Parathyroid adenoma (tissue), 2 donors: ENCODE results near the gene LHX1.

Source experiments
- H2AFZ ChIP-seq: fragments of 300-600 bp; sonication (generic); one replicate; pipeline ENCODE4 v1.7.0; 2017; ENCODE audit warnings: antibody characterized with exemption, mild to moderate bottlenecking
- H3K27ac ChIP-seq: fragments of 300-600 bp; sonication (generic); one replicate; pipeline ENCODE4 v1.7.0; 2017
- H3K27me3 ChIP-seq: fragments of 300-600 bp; sonication (generic); one replicate; pipeline ENCODE4 v1.7.0; 2017; ENCODE audit warnings: low read length; ENCODE audit not compliant: control insufficient read depth, insufficient read depth
- H3K36me3 ChIP-seq: fragments of 300-600 bp; sonication (generic); one replicate; pipeline ENCODE4 v1.7.0; 2017; ENCODE audit warnings: low read length; ENCODE audit not compliant: control insufficient read depth, insufficient read depth
- H3K4me1 ChIP-seq: fragments of 300-600 bp; sonication (generic); one replicate; pipeline ENCODE4 v1.7.0; 2017; ENCODE audit warnings: control low read depth
- H3K4me2 ChIP-seq: fragments of 300-600 bp; sonication (generic); one replicate; pipeline ENCODE4 v1.7.0; 2017; ENCODE audit warnings: low read length
- H3K4me3 ChIP-seq: fragments of 300-600 bp; sonication (generic); one replicate; pipeline ENCODE4 v1.7.0; 2017; ENCODE audit warnings: low read depth, low read length
- H3K79me2 ChIP-seq: fragments of 300-600 bp; sonication (generic); one replicate; pipeline ENCODE4 v1.7.0; 2017; ENCODE audit warnings: control low read depth
- H3K9ac ChIP-seq: fragments of 300-600 bp; sonication (generic); one replicate; pipeline ENCODE4 v1.7.0; 2017; ENCODE audit warnings: mild to moderate bottlenecking
- H3K9me3 ChIP-seq: fragments of 300-600 bp; sonication (generic); one replicate; pipeline ENCODE4 v1.7.0; 2017; ENCODE audit warnings: low read length; ENCODE audit not compliant: control insufficient read depth
- TF ChIP-seq, protein P1 (sequence below): fragments of 300-600 bp; sonication (generic); IDR thresholded peaks from one replicate; pipeline ENCODE4 v1.7.0; 2017; ENCODE audit warnings: antibody characterized with exemption, mild to moderate bottlenecking
- donor health status: primary hyperparathyroidism.

Gene LHX1

DNA sequence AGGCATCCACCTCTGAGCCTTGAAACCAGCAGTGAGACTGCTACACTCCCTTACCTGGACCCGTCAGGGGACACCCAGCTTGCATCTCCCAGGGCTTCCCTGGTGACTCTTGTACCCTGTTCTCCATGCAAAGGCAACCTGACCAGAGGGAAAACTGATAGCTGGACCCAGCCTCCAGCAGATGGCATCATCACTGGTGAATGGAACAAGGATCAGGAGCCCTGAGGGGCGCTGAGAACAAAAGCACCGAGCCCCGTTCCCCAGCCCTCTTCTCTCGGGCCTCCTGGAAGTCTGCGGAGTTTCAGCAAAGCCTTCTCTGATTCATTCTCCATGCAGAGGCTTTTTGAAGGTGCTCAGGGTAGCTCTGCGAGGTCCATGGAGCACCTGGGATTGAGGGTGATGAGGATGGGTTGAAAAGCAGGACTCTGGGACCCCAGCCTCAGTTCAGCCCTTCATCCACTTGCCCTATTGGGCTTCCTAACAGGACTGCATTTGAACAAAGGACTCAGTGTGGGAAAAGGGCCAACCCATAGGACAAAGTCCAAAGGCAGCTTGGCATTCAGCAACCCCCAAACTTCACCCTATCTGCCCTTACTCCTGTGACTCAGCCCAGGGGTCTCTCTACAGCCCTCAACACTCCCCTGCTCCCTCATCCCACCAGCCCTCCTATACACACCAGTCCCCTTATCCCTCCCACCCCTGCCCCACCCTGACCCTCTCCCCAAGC lies 45.0 kb upstream of the LHX1 start:
- H3K4me3 ChIP-seq: no peak overlapping the region
- H2AFZ ChIP-seq: no peak overlapping the region
- no peak overlapping the region for H3K27ac ChIP-seq
- no peak overlapping the region for H3K9ac ChIP-seq
- H3K27me3 ChIP-seq: no peaks in the 10 kb centered on the region
- H3K4me2 ChIP-seq: no peak overlapping the region
- TF ChIP-seq, protein P1, sequence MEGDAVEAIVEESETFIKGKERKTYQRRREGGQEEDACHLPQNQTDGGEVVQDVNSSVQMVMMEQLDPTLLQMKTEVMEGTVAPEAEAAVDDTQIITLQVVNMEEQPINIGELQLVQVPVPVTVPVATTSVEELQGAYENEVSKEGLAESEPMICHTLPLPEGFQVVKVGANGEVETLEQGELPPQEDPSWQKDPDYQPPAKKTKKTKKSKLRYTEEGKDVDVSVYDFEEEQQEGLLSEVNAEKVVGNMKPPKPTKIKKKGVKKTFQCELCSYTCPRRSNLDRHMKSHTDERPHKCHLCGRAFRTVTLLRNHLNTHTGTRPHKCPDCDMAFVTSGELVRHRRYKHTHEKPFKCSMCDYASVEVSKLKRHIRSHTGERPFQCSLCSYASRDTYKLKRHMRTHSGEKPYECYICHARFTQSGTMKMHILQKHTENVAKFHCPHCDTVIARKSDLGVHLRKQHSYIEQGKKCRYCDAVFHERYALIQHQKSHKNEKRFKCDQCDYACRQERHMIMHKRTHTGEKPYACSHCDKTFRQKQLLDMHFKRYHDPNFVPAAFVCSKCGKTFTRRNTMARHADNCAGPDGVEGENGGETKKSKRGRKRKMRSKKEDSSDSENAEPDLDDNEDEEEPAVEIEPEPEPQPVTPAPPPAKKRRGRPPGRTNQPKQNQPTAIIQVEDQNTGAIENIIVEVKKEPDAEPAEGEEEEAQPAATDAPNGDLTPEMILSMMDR: no peak
- no peaks in the 10 kb centered on the region for H3K36me3 ChIP-seq
- no peaks in the 10 kb centered on the region for H3K79me2 ChIP-seq
- no peaks in the 10 kb centered on the region for H3K9me3 ChIP-seq
- H3K4me1 ChIP-seq: no peaks in the 10 kb centered on the region

DNA sequence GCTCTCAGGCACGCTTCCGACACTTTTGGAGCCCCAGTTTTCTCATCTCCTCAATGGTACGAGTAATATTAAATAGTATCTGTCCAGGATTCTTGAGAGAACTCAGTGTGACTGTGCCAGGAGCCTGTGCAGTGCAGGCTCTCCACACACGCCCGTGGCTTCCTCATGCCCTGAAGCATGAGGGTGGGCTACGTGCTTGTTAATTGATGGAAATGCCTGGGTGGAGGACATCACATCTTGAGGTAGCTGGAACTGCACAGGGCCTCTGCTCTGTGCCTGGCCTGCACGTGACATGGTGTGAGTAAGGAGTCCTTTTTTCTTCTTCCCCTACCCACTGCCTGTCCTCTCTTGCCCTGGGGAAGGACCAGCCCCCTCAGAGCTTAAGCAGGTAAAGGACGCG lies 43.1 kb upstream of the LHX1 start:
- H3K36me3 ChIP-seq: no peaks in the 10 kb centered on the region
- no peaks in the 10 kb centered on the region for H3K9me3 ChIP-seq
- H2AFZ ChIP-seq: no peak overlapping the region
- H3K4me2 ChIP-seq: no peak overlapping the region
- H3K79me2 ChIP-seq: no peaks in the 10 kb centered on the region
- no peak overlapping the region for H3K9ac ChIP-seq
- no peak overlapping the region for H3K27ac ChIP-seq
- no peak overlapping the region for H3K4me3 ChIP-seq
- H3K4me1 ChIP-seq: no peaks in the 10 kb centered on the region
- TF ChIP-seq, protein P1: no peak
- H3K27me3 ChIP-seq: no peaks in the 10 kb centered on the region

DNA sequence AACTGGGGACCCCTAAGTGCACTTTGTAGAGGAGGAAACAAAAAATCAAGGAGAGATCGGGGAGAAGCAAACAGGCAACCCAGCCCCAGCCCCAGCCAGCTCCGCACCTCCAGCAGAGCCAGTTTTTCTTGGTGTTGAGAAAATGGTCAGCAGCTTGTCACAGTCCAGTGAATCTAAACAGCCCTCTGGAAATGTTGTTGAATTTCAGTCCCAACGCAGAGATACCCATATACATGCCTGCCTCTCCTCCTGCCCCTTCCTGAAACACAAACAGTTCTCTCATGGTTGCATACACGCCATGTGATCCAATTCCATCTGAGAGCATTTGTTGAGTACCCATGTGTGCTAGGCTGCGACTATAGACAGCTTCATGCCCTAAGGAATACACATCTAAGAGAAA lies 42.4 kb upstream of the LHX1 start:
- no peak overlapping the region for H3K4me2 ChIP-seq
- H3K79me2 ChIP-seq: no peaks in the 10 kb centered on the region
- H2AFZ ChIP-seq: no peak overlapping the region
- no peak overlapping the region for H3K27ac ChIP-seq
- TF ChIP-seq, protein P1: no peak
- H3K36me3 ChIP-seq: no peaks in the 10 kb centered on the region
- no peak overlapping the region for H3K9ac ChIP-seq
- no peak overlapping the region for H3K4me3 ChIP-seq
- H3K4me1 ChIP-seq: no peaks in the 10 kb centered on the region
- H3K27me3 ChIP-seq: no peaks in the 10 kb centered on the region
- H3K9me3 ChIP-seq: no peaks in the 10 kb centered on the region

DNA sequence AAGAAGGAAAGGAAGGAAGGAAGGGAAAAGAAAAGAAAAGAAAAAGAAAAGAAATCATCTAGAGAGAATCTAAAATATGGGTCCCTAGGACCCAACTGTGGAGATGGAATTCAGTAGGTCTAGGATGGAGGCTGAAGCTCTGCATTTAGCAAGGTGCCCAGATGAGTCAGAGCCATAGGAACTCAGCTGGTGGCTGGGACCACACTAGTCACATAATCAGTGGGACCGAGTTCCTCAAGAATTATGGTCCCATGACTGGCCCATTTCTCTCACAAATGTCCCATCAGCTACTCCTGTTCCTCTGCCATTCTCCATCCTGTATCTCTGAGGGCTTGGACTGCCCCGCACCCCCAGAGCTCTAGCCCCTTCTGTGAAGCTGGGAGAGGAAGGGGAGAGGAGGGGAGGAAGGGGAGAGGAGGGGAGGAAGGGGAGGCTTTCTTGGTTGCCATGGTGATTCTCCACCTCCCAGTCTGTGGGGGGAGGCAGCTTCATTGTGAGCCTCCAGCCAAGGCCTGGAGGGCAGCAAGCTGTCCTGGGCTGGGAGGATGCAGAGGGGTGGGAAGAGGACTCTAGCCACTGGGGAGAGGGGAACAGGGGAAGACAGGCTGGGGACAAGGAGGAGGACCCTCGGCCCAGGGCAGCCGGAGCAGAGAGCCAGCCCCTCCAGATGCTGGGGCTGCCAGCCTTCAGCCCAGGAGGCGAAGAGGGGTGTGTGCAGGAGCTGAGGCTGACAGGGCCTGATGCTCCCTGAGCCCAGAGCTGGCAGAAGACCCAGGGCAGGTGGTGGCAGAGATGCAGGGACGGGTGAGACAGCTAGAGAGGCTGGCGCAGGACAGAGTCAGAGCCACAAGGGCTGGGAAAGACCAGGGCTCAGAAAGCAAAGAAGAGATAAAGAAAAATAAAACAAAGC lies 37.8 kb upstream of the LHX1 start:
- Histone ChIP-seq H3K4me1 (no peaks in the 10 kb centered on the region), H3K27ac (no peak overlapping the region), H3K36me3 (no peaks in the 10 kb centered on the region), H2AFZ (no peak overlapping the region), H3K4me3 (no peak overlapping the region), H3K4me2 (no peak overlapping the region), H3K27me3 (no peaks in the 10 kb centered on the region), H3K9ac (no peak overlapping the region), H3K79me2 (no peaks in the 10 kb centered on the region), H3K9me3 (no peaks in the 10 kb centered on the region)
- TF ChIP-seq, protein P1: no peak
